Hepatocyte (in vitro differentiated cells): ENCODE results near the gene AMIGO2.

Source experiments
- EZH2 ChIP-seq: fragments of 200-600 bp; sonication (generic); IDR thresholded peaks from 2 replicates; pipeline ENCODE4 v1.6.1; 2016; ENCODE audit warnings: antibody characterized with exemption, mild to moderate bottlenecking, borderline replicate concordance
- EZH2phosphoT487 ChIP-seq: fragments of 200-600 bp; sonication (generic); IDR thresholded peaks from one replicate; pipeline ENCODE4 v1.6.1; 2018; ENCODE audit warnings: antibody characterized with exemption, mild to moderate bottlenecking, low read depth, moderate library complexity; ENCODE audit not compliant: unreplicated experiment, severe bottlenecking
- TF ChIP-seq, protein P1 (sequence below): fragments of 200-600 bp; sonication (generic); IDR thresholded peaks from 2 replicates; pipeline ENCODE4 v1.5.1; 2016; ENCODE audit warnings: antibody characterized with exemption, mild to moderate bottlenecking; ENCODE audit not compliant: poor library complexity

DNA sequence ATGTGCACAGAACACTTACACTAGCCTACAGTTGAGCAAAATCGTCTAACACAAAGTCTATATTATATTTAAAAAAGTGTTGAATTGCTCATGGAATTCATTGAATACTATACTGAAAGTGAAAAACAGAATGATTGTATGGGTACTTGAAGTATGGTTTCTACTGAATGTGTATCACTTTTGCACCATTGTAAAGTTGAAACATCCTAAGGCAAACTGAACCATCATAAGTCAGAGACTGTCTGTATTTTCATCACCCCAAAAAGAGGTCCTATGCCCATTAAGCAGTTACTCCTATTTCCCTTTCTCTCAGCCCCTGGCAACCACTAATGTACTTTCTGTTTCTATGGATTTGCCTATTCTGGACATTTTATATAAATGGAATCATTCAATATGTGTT, 4.4 kb upstream of the AMIGO2 start:
- TF ChIP-seq, protein P1, sequence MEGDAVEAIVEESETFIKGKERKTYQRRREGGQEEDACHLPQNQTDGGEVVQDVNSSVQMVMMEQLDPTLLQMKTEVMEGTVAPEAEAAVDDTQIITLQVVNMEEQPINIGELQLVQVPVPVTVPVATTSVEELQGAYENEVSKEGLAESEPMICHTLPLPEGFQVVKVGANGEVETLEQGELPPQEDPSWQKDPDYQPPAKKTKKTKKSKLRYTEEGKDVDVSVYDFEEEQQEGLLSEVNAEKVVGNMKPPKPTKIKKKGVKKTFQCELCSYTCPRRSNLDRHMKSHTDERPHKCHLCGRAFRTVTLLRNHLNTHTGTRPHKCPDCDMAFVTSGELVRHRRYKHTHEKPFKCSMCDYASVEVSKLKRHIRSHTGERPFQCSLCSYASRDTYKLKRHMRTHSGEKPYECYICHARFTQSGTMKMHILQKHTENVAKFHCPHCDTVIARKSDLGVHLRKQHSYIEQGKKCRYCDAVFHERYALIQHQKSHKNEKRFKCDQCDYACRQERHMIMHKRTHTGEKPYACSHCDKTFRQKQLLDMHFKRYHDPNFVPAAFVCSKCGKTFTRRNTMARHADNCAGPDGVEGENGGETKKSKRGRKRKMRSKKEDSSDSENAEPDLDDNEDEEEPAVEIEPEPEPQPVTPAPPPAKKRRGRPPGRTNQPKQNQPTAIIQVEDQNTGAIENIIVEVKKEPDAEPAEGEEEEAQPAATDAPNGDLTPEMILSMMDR, result no peak
- TF ChIP-seq EZH2 (no peak), EZH2phosphoT487 (no peak)
